ENCODE measurements around the gene CRYZL1.
"Not testable (repeated sequence)": the region's sequence is repeated elsewhere in the genome, so short reads cannot be mapped to it uniquely, and the experiment has no call there.

CRYZL1 gene

GRCh38 chr21:33642896-33643657, 1.5 kb upstream of the CRYZL1 start:
- TF ChIP-seq CTCF (IDR thresholded peaks at IDR 0.05; ENCODE audit: insufficient read depth, low read length, poor library complexity, severe bottlenecking): no peak
- peak overlapping the region; percentile 88 for H3K4me3 ChIP-seq (replicated peaks; ENCODE audit: low read depth, low read length)
- no peaks in the 10 kb centered on the region for H3K36me3 ChIP-seq (ENCODE audit: control insufficient read depth, insufficient read depth, low read length)
- no peaks in the 10 kb centered on the region for H3K27me3 ChIP-seq (replicated peaks; ENCODE audit: control insufficient read depth, insufficient read depth, low read length)
- DNase-seq (ENCODE audit: extremely low read depth, insufficient read length): peak; percentile 51

- no peak for TF ChIP-seq CTCF (IDR thresholded peaks at IDR 0.05; ENCODE audit: insufficient read depth, low read length, poor library complexity, severe bottlenecking)
- peak within 1 kb of the TSS; percentile 88 for H3K4me3 ChIP-seq (replicated peaks; ENCODE audit: low read depth, low read length)
- no peaks in the 10 kb centered on the region for H3K27me3 ChIP-seq (replicated peaks; ENCODE audit: control insufficient read depth, insufficient read depth, low read length)
- no peaks in the 10 kb centered on the region for H3K36me3 ChIP-seq (ENCODE audit: control insufficient read depth, insufficient read depth, low read length)
- DNase-seq (ENCODE audit: extremely low read depth, insufficient read length): peak; percentile 95
These were observed 720 bp upstream of the CRYZL1 start, which contains the start of gene ITSN1 for GRCh38 chr21:33642027-33642895. ITSN1 (plus strand) TSS chr21:33642501; CDS start chr21:33718829, 76,328 bp downstream.

- Histone ChIP-seq H3K27me3 (replicated peaks; ENCODE audit: control insufficient read depth, insufficient read depth, low read length) (no peaks in the 10 kb centered on the region), H3K4me3 (replicated peaks; ENCODE audit: low read depth, low read length) (peak overlapping the region; percentile 78), H3K36me3 (ENCODE audit: control insufficient read depth, insufficient read depth, low read length) (no peaks in the 10 kb centered on the region)
- no peak for TF ChIP-seq CTCF (IDR thresholded peaks at IDR 0.05; ENCODE audit: insufficient read depth, low read length, poor library complexity, severe bottlenecking)
- DNase-seq (ENCODE audit: extremely low read depth, insufficient read length): no peak
These were observed 717 bp downstream of the CRYZL1 start for GRCh38 chr21:33640697-33641351.

- H3K27me3 ChIP-seq (replicated peaks; ENCODE audit: control insufficient read depth, insufficient read depth, low read length): no peaks in the 10 kb centered on the region
- H3K4me3 ChIP-seq (replicated peaks; ENCODE audit: low read depth, low read length): no peak overlapping the region
- TF ChIP-seq CTCF (IDR thresholded peaks at IDR 0.05; ENCODE audit: insufficient read depth, low read length, poor library complexity, severe bottlenecking): no peak
- peaks cover 2% of the 10 kb centered on the region; the same call in 1 of the 2 replicates for H3K36me3 ChIP-seq (ENCODE audit: control insufficient read depth, insufficient read depth, low read length)
- no peak for DNase-seq (ENCODE audit: extremely low read depth, insufficient read length)
These were observed 7.3 kb downstream of the CRYZL1 start for GRCh38 chr21:33634254-33634653.

GRCh38 chr21:33626151-33626550, 15.4 kb downstream of the CRYZL1 start:
- H3K4me3 ChIP-seq (replicated peaks; ENCODE audit: low read depth, low read length); H3K36me3 ChIP-seq (ENCODE audit: control insufficient read depth, insufficient read depth, low read length); DNase-seq (ENCODE audit: extremely low read depth, insufficient read length); H3K27me3 ChIP-seq (replicated peaks; ENCODE audit: control insufficient read depth, insufficient read depth, low read length): not testable (repeated sequence)

Data from GM06990 (cell line).